Uterus (tissue), 2 donors: ENCODE data around the gene FRAT2.

Source experiments
- CTCF ChIP-seq, 4 experiments: fragments of 200-600 bp in 2 of 4; fragments of 450-650 bp in 2 of 4; sonication (generic) in 2 of 4; IDR thresholded peaks; one replicate each; pipeline ENCODE4 v1.5.1; 2016 to 2019; ENCODE audit warnings: antibody characterized with exemption in 4 of 4, mild to moderate bottlenecking in 2 of 4, moderate library complexity in 1 of 4
- POLR2A ChIP-seq, 2 donors: fragments of 450-650 bp; IDR thresholded peaks; one replicate each; pipeline ENCODE4 v1.6.1; 2016; ENCODE audit warnings: antibody characterized with exemption in 2 of 2, mild to moderate bottlenecking in 1 of 2, moderate library complexity in 1 of 2

DNA sequence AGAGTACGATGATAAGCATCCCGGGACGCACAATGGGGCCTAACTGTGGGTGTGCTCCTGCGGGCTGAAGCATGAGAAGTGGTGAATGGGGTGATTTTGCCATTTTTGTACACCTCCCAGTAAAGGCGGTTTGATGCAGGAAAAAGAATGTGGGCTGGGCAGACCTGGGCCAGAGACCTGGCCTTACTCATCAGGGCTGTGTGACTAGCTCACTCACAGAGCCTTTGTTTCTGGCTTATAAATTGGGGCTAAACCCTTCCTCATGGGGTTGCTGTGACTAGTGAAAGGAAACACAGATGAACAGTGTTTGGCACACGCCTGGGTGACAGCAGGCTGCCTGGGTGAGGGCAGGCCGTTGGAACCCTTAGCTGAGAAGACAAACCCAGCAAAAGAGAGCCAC, 48.6 kb upstream of the FRAT2 start:
- no peak for TF ChIP-seq CTCF (IDR thresholded peaks at IDR 0.05)
- TF ChIP-seq POLR2A (IDR thresholded peaks at IDR 0.05) = no peak
